Breast epithelium (tissue), 4 donors: Measurements from ENCODE around the gene MARCKSL1. TPM values are rescaled to one million over a fixed set of nuclear protein-coding genes. Genes with fewer than 3 reads are reported as not detected.

ENCODE experiments used
- DNase-seq, 2 donors: peaks; one replicate each; pipeline ENCODE4 v3.0.0-alpha.2; 2019; ENCODE audit warnings: low spot score in 2 of 2
- H3K27ac ChIP-seq, 2 donors: fragments of 200-600 bp; sonication (generic) in 1 of 2; one replicate each; pipeline ENCODE4 v1.5.1; 2016 to 2019; ENCODE audit warnings: mild to moderate bottlenecking in 1 of 2
- H3K27me3 ChIP-seq, 2 donors: fragments of 200-600 bp; sonication (generic) in 1 of 2; one replicate each; pipeline versions ENCODE4 v1.5.1 to v1.6.0; 2017 to 2019; ENCODE audit warnings: control low read depth in 1 of 2, mild to moderate bottlenecking in 1 of 2
- H3K36me3 ChIP-seq: fragments of 200-600 bp; one replicate; pipeline ENCODE4 v1.5.1; 2019
- H3K4me1 ChIP-seq, 2 donors: fragments of 200-600 bp; sonication (generic); one replicate each; pipeline ENCODE4 v1.5.1; 2016 to 2019; ENCODE audit warnings: control low read depth in 1 of 2
- H3K4me3 ChIP-seq, 3 donors: fragments of 200-600 bp; sonication (generic); 1 replicate in 2 of 3; 2 replicates in 1 of 3; pipeline ENCODE4 v1.5.1; 2016 to 2019; ENCODE audit warnings: mild to moderate bottlenecking in 3 of 3, moderate library complexity in 2 of 3
- H3K9me3 ChIP-seq, 2 donors: fragments of 200-600 bp; sonication (generic) in 1 of 2; one replicate each; pipeline ENCODE4 v1.5.1; 2016 to 2019; ENCODE audit warnings: control low read depth in 1 of 2
- POLR2A ChIP-seq: fragments of 450-650 bp; IDR thresholded peaks from one replicate; pipeline ENCODE4 v1.6.1; 2016; ENCODE audit warnings: antibody characterized with exemption, mild to moderate bottlenecking, moderate library complexity
- POLR2AphosphoS5 ChIP-seq, 3 donors: sonication (generic); formaldehyde crosslinking; IDR thresholded peaks; one replicate each; pipeline ENCODE4 v1.6.1; 2017; ENCODE audit warnings: antibody characterized with exemption in 3 of 3
- intact Hi-C: fragments of 100-400 bp; cut with DNase I; formaldehyde crosslinking; loops from one replicate; pipeline ENCODE4 v1.15.1; 2023; ENCODE audit warnings: low total_unique reads
- total RNA-seq, 3 donors: library from RNA; depleted of rRNA; stranded (reverse); fragments of >200 nt; gene quantifications; one replicate each; pipeline ENCODE4 v1.1.0, GENCODE V29; 2016
- TF ChIP-seq, protein P1 (sequence below), 3 donors: fragments of 450-650 bp; IDR thresholded peaks; one replicate each; pipeline ENCODE4 v1.5.1; 2016 to 2017; ENCODE audit warnings: antibody characterized with exemption in 3 of 3, mild to moderate bottlenecking in 3 of 3, moderate library complexity in 3 of 3

MARCKSL1 gene
- total RNA-seq, 3 donors from 2014 or later: 33.4 to 82.8 (median 47.9) TPM

DNA sequence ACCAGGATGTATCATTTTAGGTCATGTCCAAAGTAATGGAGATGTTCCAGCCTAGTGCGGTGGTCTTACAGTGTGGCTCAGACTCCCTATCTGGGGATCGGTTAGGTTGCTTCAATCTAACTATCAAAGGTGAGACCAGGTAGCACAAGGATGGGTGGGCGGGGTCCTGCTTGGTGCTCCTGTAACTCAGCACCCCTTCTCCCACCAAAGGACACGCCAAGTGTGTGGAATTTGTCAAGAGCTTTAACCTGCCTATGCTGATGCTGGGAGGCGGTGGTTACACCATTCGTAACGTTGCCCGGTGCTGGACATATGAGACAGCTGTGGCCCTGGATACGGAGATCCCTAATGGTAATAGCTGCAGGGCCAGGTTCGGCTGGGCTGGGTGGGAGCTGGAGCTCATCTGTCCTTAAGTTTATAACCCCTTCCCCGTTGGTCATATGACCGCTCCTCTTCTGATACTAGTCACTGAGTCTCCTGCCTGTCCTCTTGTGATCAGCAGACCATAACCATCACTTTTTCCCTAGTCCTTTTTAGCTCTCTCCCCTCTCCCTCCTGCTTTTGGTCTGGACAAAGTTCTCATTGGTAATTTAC is 5.4 kb downstream of the MARCKSL1 start:
- Histone ChIP-seq H3K4me1 (peaks cover 0 to 14% of the 10 kb centered on the region in 2 donors), H3K9me3 (no peaks in the 10 kb centered on the region), H3K4me3 (no peak overlapping the region), H3K27ac (peak overlapping the region in 1 of 2 donors; percentile 62), H3K27me3 (no peaks in the 10 kb centered on the region), H3K36me3 (peaks cover 5% of the 10 kb centered on the region)
- TF ChIP-seq POLR2A: no peak
- no peak for TF ChIP-seq POLR2AphosphoS5 (IDR thresholded peaks at IDR 0.05)
- TF ChIP-seq, protein P1, sequence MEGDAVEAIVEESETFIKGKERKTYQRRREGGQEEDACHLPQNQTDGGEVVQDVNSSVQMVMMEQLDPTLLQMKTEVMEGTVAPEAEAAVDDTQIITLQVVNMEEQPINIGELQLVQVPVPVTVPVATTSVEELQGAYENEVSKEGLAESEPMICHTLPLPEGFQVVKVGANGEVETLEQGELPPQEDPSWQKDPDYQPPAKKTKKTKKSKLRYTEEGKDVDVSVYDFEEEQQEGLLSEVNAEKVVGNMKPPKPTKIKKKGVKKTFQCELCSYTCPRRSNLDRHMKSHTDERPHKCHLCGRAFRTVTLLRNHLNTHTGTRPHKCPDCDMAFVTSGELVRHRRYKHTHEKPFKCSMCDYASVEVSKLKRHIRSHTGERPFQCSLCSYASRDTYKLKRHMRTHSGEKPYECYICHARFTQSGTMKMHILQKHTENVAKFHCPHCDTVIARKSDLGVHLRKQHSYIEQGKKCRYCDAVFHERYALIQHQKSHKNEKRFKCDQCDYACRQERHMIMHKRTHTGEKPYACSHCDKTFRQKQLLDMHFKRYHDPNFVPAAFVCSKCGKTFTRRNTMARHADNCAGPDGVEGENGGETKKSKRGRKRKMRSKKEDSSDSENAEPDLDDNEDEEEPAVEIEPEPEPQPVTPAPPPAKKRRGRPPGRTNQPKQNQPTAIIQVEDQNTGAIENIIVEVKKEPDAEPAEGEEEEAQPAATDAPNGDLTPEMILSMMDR (IDR thresholded peaks at IDR 0.05): no peak
- DNase-seq: no peak
- intact Hi-C loops: no loop called here

DNA sequence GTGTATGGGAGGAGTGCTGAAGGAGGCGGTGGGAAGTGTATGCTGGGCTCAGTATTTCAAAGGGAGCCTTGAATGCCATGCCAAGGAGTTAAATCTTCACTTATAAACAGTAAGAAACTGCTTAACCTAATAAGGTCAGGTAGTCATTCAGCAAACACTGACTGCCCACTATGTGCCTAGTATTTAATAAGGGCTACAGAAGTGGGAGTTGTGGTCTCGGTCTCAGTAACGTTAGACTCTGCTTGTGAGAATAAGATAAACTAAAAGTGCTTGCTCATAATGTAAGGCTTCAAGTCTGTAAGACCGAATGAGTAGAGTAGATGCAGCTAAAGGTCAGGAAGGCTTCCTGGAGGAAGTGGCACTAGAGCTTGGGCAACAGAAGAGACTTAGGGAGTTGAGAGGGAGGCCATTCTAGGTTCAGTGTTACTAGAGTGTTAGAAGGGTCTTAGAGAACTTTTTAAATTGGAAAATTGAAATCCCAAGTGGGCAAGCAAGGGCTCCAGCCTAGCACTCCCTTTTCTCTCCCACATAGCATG is 6.0 kb downstream of the MARCKSL1 start:
- Histone ChIP-seq H3K4me3 (no peak overlapping the region), H3K36me3 (peaks cover 5% of the 10 kb centered on the region), H3K4me1 (peaks cover 0 to 14% of the 10 kb centered on the region in 2 donors), H3K9me3 (no peaks in the 10 kb centered on the region), H3K27ac (no peak overlapping the region), H3K27me3 (no peaks in the 10 kb centered on the region)
- no peak for DNase-seq
- no peak for TF ChIP-seq POLR2A
- TF ChIP-seq, protein P1 (IDR thresholded peaks at IDR 0.05): no peak
- no peak for TF ChIP-seq POLR2AphosphoS5 (IDR thresholded peaks at IDR 0.05)
- intact Hi-C loops: no loop called here

DNA sequence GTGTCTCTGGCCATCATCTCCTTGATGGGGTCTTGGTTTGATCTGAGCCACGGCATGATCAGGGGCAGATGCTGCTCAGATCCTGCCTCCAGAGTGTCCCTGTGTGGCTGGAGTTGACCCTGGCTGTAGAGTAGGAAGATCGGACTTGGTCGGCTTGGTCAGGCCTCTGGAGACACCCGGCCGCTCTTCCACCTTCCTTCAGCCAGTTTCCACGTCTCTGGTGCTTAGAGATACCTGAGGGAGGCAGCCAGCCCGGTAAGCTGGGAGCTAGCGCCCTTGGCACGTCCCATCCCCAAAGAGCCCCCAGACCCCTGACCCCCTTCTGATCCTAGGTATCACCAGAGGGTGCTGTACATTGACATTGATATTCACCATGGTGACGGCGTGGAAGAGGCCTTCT is 8.8 kb downstream of the MARCKSL1 start:
- Histone ChIP-seq H3K9me3 (no peaks in the 10 kb centered on the region), H3K27me3 (no peaks in the 10 kb centered on the region), H3K4me1 (no peaks in the 10 kb centered on the region), H3K36me3 (peaks cover 5% of the 10 kb centered on the region), H3K27ac (no peak overlapping the region), H3K4me3 (no peak overlapping the region)
- DNase-seq: no peak
- intact Hi-C loops: no loop called here
- TF ChIP-seq POLR2A (no peak), POLR2AphosphoS5 (IDR thresholded peaks at IDR 0.05) (no peak)
- TF ChIP-seq, protein P1 (IDR thresholded peaks at IDR 0.05): no peak

DNA sequence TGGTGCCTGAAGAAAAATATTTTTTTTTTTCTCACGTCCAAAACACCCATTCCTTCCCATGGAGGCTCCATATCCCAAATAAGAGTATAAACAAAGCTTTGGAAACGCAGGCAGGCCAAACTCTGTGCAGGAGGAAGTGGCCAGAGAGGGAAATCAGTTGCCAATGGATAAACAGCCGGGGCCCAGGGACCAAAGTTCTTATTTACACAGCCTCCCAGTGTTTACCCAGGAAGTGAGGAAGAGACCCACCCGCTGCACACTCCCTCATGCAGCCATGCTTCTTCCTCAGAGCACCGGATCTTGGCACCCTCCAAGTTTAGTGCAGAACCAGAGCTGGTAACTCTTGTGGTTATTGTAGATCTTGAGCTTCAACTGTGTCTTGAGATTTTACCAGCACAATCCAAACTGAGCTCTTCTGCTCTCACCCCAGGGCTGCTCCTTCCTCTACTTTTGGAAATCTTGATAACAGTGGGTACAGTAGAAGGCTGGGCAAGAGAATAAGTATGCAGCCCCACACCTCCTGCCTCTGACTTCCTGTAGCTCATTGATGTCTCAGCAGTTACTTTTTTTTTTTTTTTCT is 14.2 kb downstream of the MARCKSL1 start:
- Histone ChIP-seq H3K4me1 (no peaks in the 10 kb centered on the region), H3K36me3 (no peaks in the 10 kb centered on the region), H3K27me3 (no peaks in the 10 kb centered on the region), H3K27ac (peak overlapping the region in 1 of 2 donors; percentile 8), H3K4me3 (no peak overlapping the region), H3K9me3 (no peaks in the 10 kb centered on the region)
- DNase-seq: no peak
- TF ChIP-seq, protein P1 (IDR thresholded peaks at IDR 0.05): no peak
- no peak for TF ChIP-seq POLR2AphosphoS5 (IDR thresholded peaks at IDR 0.05)
- no peak for TF ChIP-seq POLR2A
- intact Hi-C loops: no loop called here

DNA sequence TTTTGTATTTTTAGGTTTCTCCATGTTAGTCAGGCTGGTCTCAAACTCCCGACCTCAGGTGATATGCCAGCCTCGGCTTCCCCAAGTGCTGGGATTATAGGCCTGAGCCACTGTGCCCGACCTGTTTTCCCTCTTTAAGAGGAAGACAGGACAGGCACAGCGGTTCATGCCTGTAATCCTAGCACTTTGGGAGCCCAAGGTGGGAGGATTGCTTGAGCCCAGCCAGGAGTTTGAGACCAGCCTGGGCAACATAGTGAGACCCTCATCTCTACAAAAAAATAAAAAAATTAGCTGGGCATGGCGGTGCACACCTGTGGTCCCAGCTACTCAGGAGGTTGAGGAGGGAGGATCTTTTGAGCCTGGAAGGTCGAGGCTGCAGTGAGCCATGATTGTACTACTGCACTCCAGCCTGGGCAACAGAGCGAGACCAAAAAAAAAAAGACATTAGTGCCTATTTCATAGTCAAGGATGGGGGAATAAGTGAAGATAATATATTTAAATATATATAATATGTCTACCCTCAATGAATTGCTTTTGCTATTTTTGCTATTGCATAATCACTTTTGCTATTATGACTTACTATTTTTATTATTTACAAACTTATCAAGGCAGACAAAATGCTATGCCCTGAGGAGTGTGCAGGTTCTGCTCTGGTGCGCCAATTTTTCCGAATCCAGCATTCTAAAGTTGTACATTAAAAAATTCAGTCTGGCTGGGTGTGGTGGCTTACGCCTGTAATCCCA is 17.7 kb downstream of the MARCKSL1 start:
- TF ChIP-seq, protein P1 (IDR thresholded peaks at IDR 0.05): no peak
- TF ChIP-seq POLR2A: no peak
- no peak for TF ChIP-seq POLR2AphosphoS5 (IDR thresholded peaks at IDR 0.05)
- intact Hi-C loops: no loop called here
- Histone ChIP-seq H3K27me3 (no peaks in the 10 kb centered on the region), H3K4me1 (no peaks in the 10 kb centered on the region), H3K27ac (no peak overlapping the region), H3K36me3 (no peaks in the 10 kb centered on the region), H3K9me3 (no peaks in the 10 kb centered on the region), H3K4me3 (no peak overlapping the region)
- DNase-seq: no peak
